OCI-LY1 (cell line): ENCODE measurements around the gene EGR2.

ENCODE experiments used
- EZH2 ChIP-seq: fragments of 200-600 bp; sonication (generic), shearing (Covaris generic); IDR thresholded peaks from 2 replicates; pipeline ENCODE4 v1.8.0; 2017; ENCODE audit warnings: borderline replicate concordance, mixed run types, mild to moderate bottlenecking, antibody characterized with exemption, low read length, moderate library complexity, mixed read lengths
- TF ChIP-seq, protein P1 (sequence below): fragments of 200-600 bp; sonication (generic), shearing (Covaris generic); IDR thresholded peaks from 2 replicates; pipeline ENCODE4 v1.5.1; 2017; ENCODE audit warnings: mild to moderate bottlenecking, antibody characterized with exemption, low read length, moderate library complexity, mixed read lengths

DNA sequence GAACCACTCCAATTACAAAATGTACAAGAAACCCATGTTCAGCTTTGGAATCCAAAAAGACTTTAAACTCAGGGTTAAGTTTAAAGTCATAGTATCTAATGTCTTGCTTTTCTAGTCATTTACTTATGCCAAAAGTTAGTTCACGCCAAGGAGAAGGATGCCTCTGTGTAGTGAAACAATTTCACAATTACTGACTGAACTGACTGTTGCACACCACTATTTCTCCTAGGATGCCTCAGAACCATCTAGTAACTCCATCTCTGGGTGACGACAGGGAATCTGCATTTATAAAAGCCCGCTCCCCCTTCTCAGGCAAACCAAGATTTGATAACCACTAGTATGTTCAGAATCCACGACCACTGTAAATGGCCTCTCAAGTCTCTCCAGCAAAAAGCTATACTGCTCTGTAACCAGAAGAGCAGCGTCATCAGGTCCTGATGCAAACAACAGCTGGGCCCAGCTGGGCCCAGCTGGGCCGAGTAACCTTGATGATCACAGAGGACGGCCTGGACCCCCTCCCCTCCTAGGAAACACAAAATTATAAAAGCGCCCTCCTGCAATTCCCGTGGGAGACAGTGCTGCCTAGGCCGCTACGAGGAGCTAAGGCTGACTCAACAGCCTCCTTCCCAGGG, 12.3 kb downstream of the EGR2 start:
- TF ChIP-seq, protein P1, sequence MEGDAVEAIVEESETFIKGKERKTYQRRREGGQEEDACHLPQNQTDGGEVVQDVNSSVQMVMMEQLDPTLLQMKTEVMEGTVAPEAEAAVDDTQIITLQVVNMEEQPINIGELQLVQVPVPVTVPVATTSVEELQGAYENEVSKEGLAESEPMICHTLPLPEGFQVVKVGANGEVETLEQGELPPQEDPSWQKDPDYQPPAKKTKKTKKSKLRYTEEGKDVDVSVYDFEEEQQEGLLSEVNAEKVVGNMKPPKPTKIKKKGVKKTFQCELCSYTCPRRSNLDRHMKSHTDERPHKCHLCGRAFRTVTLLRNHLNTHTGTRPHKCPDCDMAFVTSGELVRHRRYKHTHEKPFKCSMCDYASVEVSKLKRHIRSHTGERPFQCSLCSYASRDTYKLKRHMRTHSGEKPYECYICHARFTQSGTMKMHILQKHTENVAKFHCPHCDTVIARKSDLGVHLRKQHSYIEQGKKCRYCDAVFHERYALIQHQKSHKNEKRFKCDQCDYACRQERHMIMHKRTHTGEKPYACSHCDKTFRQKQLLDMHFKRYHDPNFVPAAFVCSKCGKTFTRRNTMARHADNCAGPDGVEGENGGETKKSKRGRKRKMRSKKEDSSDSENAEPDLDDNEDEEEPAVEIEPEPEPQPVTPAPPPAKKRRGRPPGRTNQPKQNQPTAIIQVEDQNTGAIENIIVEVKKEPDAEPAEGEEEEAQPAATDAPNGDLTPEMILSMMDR, result no peak
- TF ChIP-seq EZH2, result no peak
